Natural killer cell (primary cell): ENCODE results near the gene STAC. TPM values are rescaled to one million over a fixed set of nuclear protein-coding genes. Genes with fewer than 3 reads are reported as not detected.

Experiments
- ATAC-seq, 3 donors: fragments of 150-1000 bp in 2 of 3; fragments of 200-7000 bp in 1 of 3; cut with Tn5 transposase; 1 replicate in 1 of 3; 2 replicates in 2 of 3; pipeline ENCODE4 v1.10.0; 2021; ENCODE audit warnings: mild to moderate bottlenecking in 2 of 3, moderate library complexity in 2 of 3
- DNase-seq, 2 donors: peaks; one replicate each; pipeline versions ENCODE4 v3.0.0 to v3.0.0-alpha.2; 2013 to 2021; ENCODE audit warnings: mixed read lengths in 1 of 2
- H3K27ac ChIP-seq: one replicate; pipeline ENCODE4 v1.5.1; 2013; ENCODE audit warnings: mild to moderate bottlenecking, low read length
- H3K27me3 ChIP-seq: one replicate; pipeline ENCODE4 v1.6.1; 2013; ENCODE audit warnings: low read length; ENCODE audit not compliant: control insufficient read depth, insufficient read depth
- H3K36me3 ChIP-seq: one replicate; pipeline ENCODE4 v1.6.1; 2013; ENCODE audit warnings: low read length; ENCODE audit not compliant: control insufficient read depth, insufficient read depth
- H3K4me1 ChIP-seq: one replicate; pipeline ENCODE4 v1.6.1; 2013; ENCODE audit warnings: low read length; ENCODE audit not compliant: control insufficient read depth, insufficient read depth
- H3K4me3 ChIP-seq: one replicate; pipeline ENCODE4 v1.5.1; 2013; ENCODE audit warnings: low read length
- H3K9me3 ChIP-seq: one replicate; pipeline ENCODE4 v1.6.1; 2013; ENCODE audit warnings: low read length; ENCODE audit not compliant: control insufficient read depth, insufficient read depth
- H3K27ac Mint-ChIP-seq, 2 donors: one replicate each; pipeline ENCODE4 v1.8.0; 2022; ENCODE audit warnings: mild to moderate bottlenecking in 2 of 2, mixed read lengths in 2 of 2, moderate library complexity in 1 of 2
- H3K27me3 Mint-ChIP-seq, 2 donors: one replicate each; pipeline ENCODE4 v1.8.0; 2022; ENCODE audit warnings: low read depth in 2 of 2, mixed read lengths in 2 of 2
- H3K36me3 Mint-ChIP-seq: one replicate; pipeline ENCODE4 v1.8.0; 2022; ENCODE audit warnings: mixed read lengths
- H3K4me1 Mint-ChIP-seq, 2 donors: one replicate each; pipeline ENCODE4 v1.8.0; 2022; ENCODE audit warnings: mixed read lengths in 2 of 2
- H3K4me3 Mint-ChIP-seq: one replicate; pipeline ENCODE4 v1.8.0; 2022; ENCODE audit warnings: mild to moderate bottlenecking, moderate library complexity, mixed read lengths
- H3K9me3 Mint-ChIP-seq, 2 donors: one replicate each; pipeline ENCODE4 v1.8.0; 2022; ENCODE audit warnings: mixed read lengths in 2 of 2
- WGBS: methylation state at CpG from one replicate; pipeline ENCODE4 v1.1.7; 2013; ENCODE audit warnings: missing lambda C conversion rate; ENCODE audit not compliant: insufficient coverage; 5-methylcytosine and 5-hydroxymethylcytosine counted together
- intact Hi-C: fragments of 100-400 bp; cut with micrococcal nuclease; formaldehyde crosslinking; loops from one replicate; pipeline ENCODE4 v1.14.2; 2022
- total RNA-seq, 4 donors: library from RNA; stranded (reverse); fragments of 120-200 nt in 1 of 4; gene quantifications; one replicate each; pipeline versions ENCODE4 v1.2.3 to v1.2.4, GENCODE V29; 2013 to 2022
- TF ChIP-seq, protein P1 (sequence below): fragments of 200-600 bp; IDR thresholded peaks from one replicate; pipeline ENCODE4 v1.8.0; 2022; ENCODE audit warnings: antibody characterized with exemption

Gene STAC
- total RNA-seq, 3 donors from 2014 or later (not counting 1 experiment from before 2014, with no cell fraction given), result not detected

DNA sequence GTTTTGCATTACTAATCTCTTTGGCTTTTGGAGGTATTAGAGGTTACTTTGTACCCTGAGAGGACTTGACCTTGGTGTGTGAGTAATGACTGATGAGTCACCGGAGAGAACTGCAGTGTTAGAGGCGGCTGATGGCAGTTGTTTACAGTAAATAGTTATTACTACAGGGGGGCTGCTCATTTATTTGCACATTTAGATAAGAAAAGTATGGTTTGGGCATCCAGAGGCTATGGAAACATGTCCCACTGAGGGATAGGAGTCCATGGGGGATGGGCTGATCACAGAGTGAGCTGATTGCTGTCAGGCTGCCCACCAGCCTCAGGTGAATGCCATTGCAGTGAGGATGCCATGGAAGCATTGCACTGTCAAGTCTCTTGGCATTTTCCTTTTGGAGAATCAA, 17.3 kb upstream of the STAC start:
- Mint-ChIP-seq H3K4me1 (no peaks in the 10 kb centered on the region), H3K27me3 (no peaks in the 10 kb centered on the region), H3K36me3 (no peaks in the 10 kb centered on the region), H3K4me3 (no peak overlapping the region), H3K9me3 (no peaks in the 10 kb centered on the region), H3K27ac (no peak overlapping the region)
- DNase-seq, result no peak
- intact Hi-C loops, result no loop called here
- no peaks in the 10 kb centered on the region for H3K9me3 ChIP-seq
- H3K27ac ChIP-seq, result no peak overlapping the region
- 86% methylated on average over 2 of the region's 2 CpGs for WGBS
- H3K36me3 ChIP-seq, result no peaks in the 10 kb centered on the region
- ATAC-seq, result no peak
- H3K4me1 ChIP-seq, result no peaks in the 10 kb centered on the region
- no peaks in the 10 kb centered on the region for H3K27me3 ChIP-seq
- TF ChIP-seq, protein P1, sequence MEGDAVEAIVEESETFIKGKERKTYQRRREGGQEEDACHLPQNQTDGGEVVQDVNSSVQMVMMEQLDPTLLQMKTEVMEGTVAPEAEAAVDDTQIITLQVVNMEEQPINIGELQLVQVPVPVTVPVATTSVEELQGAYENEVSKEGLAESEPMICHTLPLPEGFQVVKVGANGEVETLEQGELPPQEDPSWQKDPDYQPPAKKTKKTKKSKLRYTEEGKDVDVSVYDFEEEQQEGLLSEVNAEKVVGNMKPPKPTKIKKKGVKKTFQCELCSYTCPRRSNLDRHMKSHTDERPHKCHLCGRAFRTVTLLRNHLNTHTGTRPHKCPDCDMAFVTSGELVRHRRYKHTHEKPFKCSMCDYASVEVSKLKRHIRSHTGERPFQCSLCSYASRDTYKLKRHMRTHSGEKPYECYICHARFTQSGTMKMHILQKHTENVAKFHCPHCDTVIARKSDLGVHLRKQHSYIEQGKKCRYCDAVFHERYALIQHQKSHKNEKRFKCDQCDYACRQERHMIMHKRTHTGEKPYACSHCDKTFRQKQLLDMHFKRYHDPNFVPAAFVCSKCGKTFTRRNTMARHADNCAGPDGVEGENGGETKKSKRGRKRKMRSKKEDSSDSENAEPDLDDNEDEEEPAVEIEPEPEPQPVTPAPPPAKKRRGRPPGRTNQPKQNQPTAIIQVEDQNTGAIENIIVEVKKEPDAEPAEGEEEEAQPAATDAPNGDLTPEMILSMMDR, result no peak
- H3K4me3 ChIP-seq, result no peak overlapping the region

DNA sequence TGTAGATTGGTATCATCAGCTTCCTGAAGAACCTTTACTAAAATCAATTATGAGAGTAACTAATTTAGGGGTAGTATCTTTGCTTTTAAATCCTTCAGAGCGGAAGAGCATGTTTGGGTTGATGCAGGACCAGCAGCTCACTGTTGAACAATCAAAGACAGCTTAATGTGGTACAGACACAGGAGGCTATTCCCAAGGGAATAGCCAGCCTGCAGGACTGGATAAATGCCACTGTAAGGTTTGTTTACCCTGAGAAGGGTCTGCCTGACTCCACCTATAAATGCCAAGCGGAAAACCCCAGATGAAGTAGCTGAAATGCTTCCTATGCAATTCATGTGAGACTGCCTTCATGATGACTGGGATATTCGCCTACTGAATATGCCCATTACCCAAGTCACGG, 16.0 kb upstream of the STAC start:
- H3K36me3 Mint-ChIP-seq, result no peaks in the 10 kb centered on the region
- no peak overlapping the region for H3K27ac Mint-ChIP-seq
- H3K4me1 Mint-ChIP-seq, result no peaks in the 10 kb centered on the region
- ATAC-seq, result no peak
- Histone ChIP-seq H3K27me3 (no peaks in the 10 kb centered on the region), H3K9me3 (no peaks in the 10 kb centered on the region), H3K36me3 (no peaks in the 10 kb centered on the region), H3K4me3 (no peak overlapping the region), H3K4me1 (no peaks in the 10 kb centered on the region), H3K27ac (no peak overlapping the region)
- no peak overlapping the region for H3K4me3 Mint-ChIP-seq
- no peaks in the 10 kb centered on the region for H3K9me3 Mint-ChIP-seq
- DNase-seq, result no peak
- H3K27me3 Mint-ChIP-seq, result no peaks in the 10 kb centered on the region
- intact Hi-C loops, result no loop called here
- TF ChIP-seq, protein P1, result no peak
- 90% methylated on average over 4 of the region's 4 CpGs for WGBS

DNA sequence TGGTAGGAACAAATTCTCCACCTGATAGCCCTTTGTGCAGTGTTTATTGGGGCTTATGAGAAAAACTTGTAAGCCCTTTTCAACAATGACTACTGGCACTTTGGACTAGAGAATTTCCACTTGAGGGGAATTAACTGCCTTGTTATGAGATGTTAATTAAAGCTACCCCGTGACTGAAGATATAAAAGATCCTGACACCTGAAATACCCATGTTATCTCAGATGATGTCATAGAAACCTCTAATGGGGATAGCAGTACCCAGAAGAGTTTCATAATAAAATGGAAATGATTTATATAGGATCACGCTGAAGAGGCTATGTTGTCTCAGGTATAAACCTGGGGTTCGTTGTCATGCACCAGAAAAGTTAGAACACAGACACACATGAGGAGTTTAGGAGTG, 14.5 kb upstream of the STAC start:
- no peak for DNase-seq
- no peaks in the 10 kb centered on the region for H3K9me3 Mint-ChIP-seq
- Histone ChIP-seq H3K4me3 (no peak overlapping the region), H3K27ac (no peak overlapping the region), H3K27me3 (no peaks in the 10 kb centered on the region), H3K4me1 (no peaks in the 10 kb centered on the region), H3K9me3 (no peaks in the 10 kb centered on the region), H3K36me3 (no peaks in the 10 kb centered on the region)
- H3K4me3 Mint-ChIP-seq, result no peak overlapping the region
- ATAC-seq, result no peak
- WGBS, result 87% methylated on average over 3 of the region's 3 CpGs
- intact Hi-C loops, result no loop called here
- H3K27me3 Mint-ChIP-seq, result no peaks in the 10 kb centered on the region
- H3K36me3 Mint-ChIP-seq, result no peaks in the 10 kb centered on the region
- H3K4me1 Mint-ChIP-seq, result no peaks in the 10 kb centered on the region
- TF ChIP-seq, protein P1, result no peak
- H3K27ac Mint-ChIP-seq, result no peak overlapping the region

DNA sequence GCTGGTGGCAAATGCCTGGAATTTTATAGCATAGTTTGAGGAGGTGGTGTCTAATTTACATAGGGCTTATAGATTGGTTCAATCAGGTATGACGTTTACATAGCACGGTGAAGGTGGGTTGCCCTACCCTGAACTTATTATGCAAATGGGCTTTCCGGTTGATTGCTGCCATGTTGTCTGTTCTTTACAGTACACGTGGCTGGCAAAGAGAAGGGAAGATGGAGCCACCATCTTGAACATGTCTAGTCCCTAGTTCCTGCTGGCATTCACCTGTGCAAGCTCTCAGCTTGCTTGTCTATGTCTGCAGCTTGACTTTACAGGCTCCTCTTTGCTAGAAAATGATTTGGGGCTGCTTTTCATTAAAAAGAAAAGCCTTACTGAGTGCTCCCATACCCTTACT, 14.0 kb upstream of the STAC start:
- Histone ChIP-seq H3K9me3 (no peaks in the 10 kb centered on the region), H3K4me3 (no peak overlapping the region), H3K27ac (no peak overlapping the region), H3K27me3 (no peaks in the 10 kb centered on the region), H3K4me1 (no peaks in the 10 kb centered on the region), H3K36me3 (no peaks in the 10 kb centered on the region)
- H3K4me1 Mint-ChIP-seq, result no peaks in the 10 kb centered on the region
- WGBS, result 85% methylated on average over 4 of the region's 4 CpGs
- no peak for DNase-seq
- ATAC-seq, result no peak
- H3K27me3 Mint-ChIP-seq, result no peaks in the 10 kb centered on the region
- intact Hi-C loops, result no loop called here
- no peaks in the 10 kb centered on the region for H3K36me3 Mint-ChIP-seq
- TF ChIP-seq, protein P1, result no peak
- H3K4me3 Mint-ChIP-seq, result no peak overlapping the region
- no peaks in the 10 kb centered on the region for H3K9me3 Mint-ChIP-seq
- H3K27ac Mint-ChIP-seq, result no peak overlapping the region
